Trophoblast cell (in vitro differentiated cells and primary cell): ENCODE data around the gene SECTM1.
"Not testable (repeated sequence)": the region's sequence is repeated elsewhere in the genome, so short reads cannot be mapped to it uniquely, and the experiment has no call there.

Experiments
- DNase-seq, 2 donors: peaks; one replicate each; pipeline ENCODE4 v3.0.0-alpha.2; 2016
- H2AFZ ChIP-seq: 2 replicates; pipeline ENCODE4 v1.6.1; 2013; ENCODE audit warnings: low read length, moderate library complexity, mild to moderate bottlenecking; ENCODE audit not compliant: insufficient read depth, poor library complexity
- H2AK5ac ChIP-seq: 2 replicates; pipeline ENCODE4 v1.6.1; 2013; ENCODE audit warnings: mild to moderate bottlenecking, low read length
- H2BK120ac ChIP-seq: 2 replicates; pipeline ENCODE4 v1.6.1; 2013; ENCODE audit warnings: low read length, mild to moderate bottlenecking, moderate library complexity; ENCODE audit not compliant: insufficient read depth, poor library complexity
- H2BK12ac ChIP-seq: 2 replicates; pipeline ENCODE4 v1.6.1; 2013; ENCODE audit warnings: mild to moderate bottlenecking, low read length, moderate library complexity
- H2BK5ac ChIP-seq: 2 replicates; pipeline ENCODE4 v1.6.1; 2013; ENCODE audit warnings: low read length, low read depth, moderate library complexity, mild to moderate bottlenecking; ENCODE audit not compliant: poor library complexity
- H3K14ac ChIP-seq: 2 replicates; pipeline ENCODE4 v1.6.1; 2013; ENCODE audit warnings: mild to moderate bottlenecking, low read length
- H3K18ac ChIP-seq: 2 replicates; pipeline ENCODE4 v1.6.1; 2013; ENCODE audit warnings: mild to moderate bottlenecking, low read length
- H3K23ac ChIP-seq: 2 replicates; pipeline ENCODE4 v1.6.1; 2013; ENCODE audit warnings: low read length
- H3K27ac ChIP-seq: 2 replicates; pipeline ENCODE4 v1.5.1; 2013; ENCODE audit warnings: low read depth, mild to moderate bottlenecking, inconsistent platforms, low read length, moderate library complexity
- H3K27me3 ChIP-seq: 2 replicates; pipeline ENCODE4 v1.6.1; 2013; ENCODE audit warnings: inconsistent platforms, mild to moderate bottlenecking, low read length, moderate library complexity; ENCODE audit not compliant: insufficient read depth
- H3K36me3 ChIP-seq, 2 experiments: 1 replicate in 1 of 2; 2 replicates in 1 of 2; pipeline ENCODE4 v1.6.1; 2013; ENCODE audit warnings: low read length in 2 of 2, mild to moderate bottlenecking in 2 of 2, moderate library complexity in 1 of 2; ENCODE audit not compliant: insufficient read depth in 2 of 2, control insufficient read depth in 1 of 2
- H3K4ac ChIP-seq: 2 replicates; pipeline ENCODE4 v1.6.1; 2013; ENCODE audit warnings: low read depth, mild to moderate bottlenecking, low read length, moderate library complexity
- H3K4me1 ChIP-seq, 2 experiments: 1 replicate in 1 of 2; 2 replicates in 1 of 2; pipeline ENCODE4 v1.6.1; 2013; ENCODE audit warnings: low read length in 2 of 2, mild to moderate bottlenecking in 2 of 2, moderate library complexity in 1 of 2; ENCODE audit not compliant: insufficient read depth in 2 of 2, control insufficient read depth in 1 of 2
- H3K4me2 ChIP-seq: 2 replicates; pipeline ENCODE4 v1.6.1; 2013; ENCODE audit warnings: inconsistent platforms, mild to moderate bottlenecking, low read length, moderate library complexity
- H3K4me3 ChIP-seq: 2 replicates; pipeline ENCODE4 v1.5.1; 2013; ENCODE audit warnings: mild to moderate bottlenecking, low read depth, low read length, inconsistent platforms
- H3K79me1 ChIP-seq: one replicate; pipeline ENCODE4 v1.6.1; 2013; ENCODE audit warnings: low read length
- H3K79me2 ChIP-seq: 2 replicates; pipeline ENCODE4 v1.6.1; 2013; ENCODE audit warnings: low read length, mild to moderate bottlenecking; ENCODE audit not compliant: control insufficient read depth, insufficient read depth, poor library complexity
- H3K9ac ChIP-seq: 2 replicates; pipeline ENCODE4 v1.6.1; 2013; ENCODE audit warnings: mild to moderate bottlenecking, low read length
- H3K9me3 ChIP-seq: 2 replicates; pipeline ENCODE4 v1.6.1; 2013; ENCODE audit warnings: low read depth, mild to moderate bottlenecking, control low read depth, inconsistent platforms, low read length; ENCODE audit not compliant: insufficient read depth
- H4K12ac ChIP-seq: 2 replicates; pipeline ENCODE4 v1.6.1; 2013; ENCODE audit warnings: low read depth, mild to moderate bottlenecking, low read length, moderate library complexity
- H4K8ac ChIP-seq: 2 replicates; pipeline ENCODE4 v1.6.1; 2013; ENCODE audit warnings: low read depth, mild to moderate bottlenecking, low read length, moderate library complexity
- H4K91ac ChIP-seq: one replicate; pipeline ENCODE4 v1.6.1; 2013; ENCODE audit warnings: low read depth, mild to moderate bottlenecking, low read length, moderate library complexity
- WGBS: extraction: QIAGEN DNeasy Blood & Tissue Kit; methylation state at CpG from one replicate; pipeline ENCODE4 v1.1.7; 2013; ENCODE audit warnings: missing lambda C conversion rate; ENCODE audit not compliant: insufficient read length, insufficient coverage; ENCODE audit errors: extremely low coverage; 5-methylcytosine and 5-hydroxymethylcytosine counted together

The SECTM1 gene

GRCh38 chr17:82373072-82373452, 39.5 kb upstream of the SECTM1 start:
- not testable (repeated sequence) for H3K4me3 ChIP-seq, H3K4me1 ChIP-seq, H4K91ac ChIP-seq, H3K18ac ChIP-seq, H3K4me2 ChIP-seq, DNase-seq, H3K9ac ChIP-seq, H4K12ac ChIP-seq, H3K27ac ChIP-seq, H2AK5ac ChIP-seq, H3K23ac ChIP-seq, H4K8ac ChIP-seq, H3K79me1 ChIP-seq, H3K79me2 ChIP-seq, H2BK12ac ChIP-seq, H2AFZ ChIP-seq, H3K36me3 ChIP-seq, H3K14ac ChIP-seq, H2BK120ac ChIP-seq, H3K4ac ChIP-seq, H2BK5ac ChIP-seq
- WGBS: no CpG with 5 or more reads among the region's 10 CpGs
- H3K9me3 ChIP-seq: peaks cover 28% of the 10 kb centered on the region
- H3K27me3 ChIP-seq: peaks cover 25% of the 10 kb centered on the region

DNA sequence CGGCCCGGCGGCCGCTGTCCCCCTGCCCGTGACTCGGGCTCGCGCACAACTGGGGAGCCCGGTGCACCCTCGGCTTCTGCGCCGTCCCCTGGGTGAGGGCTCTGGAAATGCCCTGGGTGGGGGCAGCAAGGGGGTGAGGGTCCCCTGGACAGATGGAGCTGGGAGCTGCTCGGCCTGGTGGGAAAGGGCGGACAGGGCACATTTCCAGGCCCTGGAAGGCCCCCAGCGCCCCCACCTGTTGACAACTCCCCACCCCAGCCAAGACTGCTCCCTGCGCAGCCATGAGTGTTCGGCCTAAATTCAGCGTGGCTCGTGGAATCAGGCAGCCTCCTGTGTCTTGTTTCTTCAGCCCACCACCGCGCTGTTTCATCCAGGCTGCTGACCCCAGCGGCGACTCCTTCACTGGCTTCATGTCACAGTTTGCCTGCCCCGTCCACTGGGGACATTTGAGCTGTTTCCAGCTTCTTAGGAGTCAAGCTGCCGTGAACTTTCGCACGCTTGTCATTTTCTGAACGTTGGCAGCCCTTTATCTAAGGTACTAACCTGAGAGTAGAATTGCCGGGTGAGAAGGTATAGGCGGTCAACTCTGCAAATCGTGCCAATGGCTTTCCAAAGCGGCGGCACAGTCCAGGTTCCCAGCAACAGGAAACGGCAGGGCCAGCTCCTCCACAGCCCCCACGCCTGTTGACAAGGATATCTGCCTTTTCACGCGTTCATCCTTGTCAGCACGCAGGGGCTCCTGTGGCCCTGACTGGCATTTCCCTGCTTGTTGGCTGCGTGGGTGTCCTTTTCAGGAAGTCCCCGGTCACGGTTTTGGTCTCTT, 38.9 kb upstream of the SECTM1 start:
- peak overlapping the region; percentile 9 for H3K4me3 ChIP-seq
- H3K79me2 ChIP-seq: no peaks in the 10 kb centered on the region
- no peak overlapping the region for H3K23ac ChIP-seq
- no CpG with 5 or more reads among the region's 41 CpGs for WGBS
- no peak overlapping the region for H3K18ac ChIP-seq
- no peak overlapping the region for H3K27ac ChIP-seq
- no peak overlapping the region for H3K14ac ChIP-seq
- H3K4ac ChIP-seq: no peak overlapping the region
- no peak overlapping the region for H4K12ac ChIP-seq
- H4K91ac ChIP-seq: no peak overlapping the region
- no peak overlapping the region for H3K4me2 ChIP-seq
- H3K36me3 ChIP-seq: no peaks in the 10 kb centered on the region
- H2BK5ac ChIP-seq: no peak overlapping the region
- H3K9ac ChIP-seq: no peak overlapping the region
- no peak overlapping the region for H2BK12ac ChIP-seq
- DNase-seq: peak in 1 of 2 donors; percentile 27
- H2AFZ ChIP-seq: no peak overlapping the region
- peaks cover 2 to 3% of the 10 kb centered on the region in 2 experiments for H3K4me1 ChIP-seq
- peaks cover 28% of the 10 kb centered on the region for H3K9me3 ChIP-seq
- H3K27me3 ChIP-seq: peaks cover 25% of the 10 kb centered on the region
- H3K79me1 ChIP-seq: no peaks in the 10 kb centered on the region
- no peak overlapping the region for H2BK120ac ChIP-seq
- H2AK5ac ChIP-seq: no peak overlapping the region
- no peak overlapping the region for H4K8ac ChIP-seq

DNA sequence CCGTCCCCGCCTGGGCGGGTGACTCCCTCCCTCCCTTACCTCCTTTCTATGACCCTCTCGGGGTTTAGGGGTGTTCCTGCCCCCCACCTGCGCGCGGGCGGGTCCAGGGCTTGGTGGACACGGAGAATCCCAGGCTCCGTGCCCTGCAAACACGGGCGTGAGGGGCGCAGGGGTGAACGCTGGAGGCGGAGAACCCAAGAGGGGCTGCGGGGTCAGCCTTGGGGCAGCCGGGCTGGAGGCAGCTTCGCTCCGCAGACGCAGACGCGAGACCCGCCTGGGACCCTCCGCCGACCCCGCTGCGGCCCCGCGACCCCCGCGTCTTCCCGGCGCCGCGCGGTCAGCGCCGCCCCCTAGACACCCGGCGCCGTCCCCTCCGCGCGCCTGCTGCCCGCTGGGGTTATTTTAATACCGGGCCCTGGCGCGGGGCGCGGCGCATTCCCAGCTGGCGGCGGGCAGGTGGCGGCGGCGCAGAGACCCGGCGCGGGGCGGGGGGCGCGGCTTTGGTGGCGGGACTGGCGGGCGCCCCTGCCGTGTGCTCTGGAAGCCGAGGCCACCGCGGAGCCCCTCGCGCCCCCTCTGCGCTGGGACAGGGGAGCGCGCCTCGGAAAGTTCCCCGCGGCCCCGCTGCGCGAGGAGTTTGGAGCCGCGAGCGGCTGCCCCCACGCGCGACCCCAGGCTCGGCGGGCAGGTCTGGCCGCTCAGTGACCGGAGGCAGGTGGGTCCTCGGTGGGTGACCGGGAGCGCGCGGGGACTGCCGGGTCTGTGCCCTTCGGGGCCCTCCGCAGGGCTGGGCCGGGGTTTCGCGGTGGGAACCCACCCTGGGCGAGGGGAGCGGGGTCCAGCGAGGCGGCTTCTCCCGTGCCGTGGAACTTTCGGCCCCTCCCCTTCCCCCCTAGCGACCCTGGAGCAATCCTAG, 38.0 kb upstream of the SECTM1 start, which contains the start of gene UTS2R:
Gene UTS2R, plus strand, starts transcription at position 433 of the 916 bp plus-strand sequence. CDS start 2,560 bp downstream, outside the sequence.
- WGBS: no CpG with 5 or more reads among the region's 109 CpGs
- Histone ChIP-seq H3K9me3 (peaks cover 28% of the 10 kb centered on the region), H4K8ac (no peak within 1 kb of the TSS), H3K4me1 (peaks cover 2 to 3% of the 10 kb centered on the region in 2 experiments), H2BK5ac (no peak within 1 kb of the TSS), H4K91ac (no peak within 1 kb of the TSS), H3K36me3 (no peaks in the 10 kb centered on the region), H3K9ac (no peak within 1 kb of the TSS), H2AK5ac (no peak within 1 kb of the TSS), H3K4me2 (peak within 1 kb of the TSS; percentile 48), H3K27me3 (peaks cover 25% of the 10 kb centered on the region), H3K18ac (no peak within 1 kb of the TSS), H3K23ac (no peak within 1 kb of the TSS), H4K12ac (no peak within 1 kb of the TSS), H3K4ac (no peak within 1 kb of the TSS), H3K27ac (no peak within 1 kb of the TSS), H3K79me2 (no peaks in the 10 kb centered on the region), H3K14ac (no peak within 1 kb of the TSS), H2BK12ac (no peak within 1 kb of the TSS), H2BK120ac (no peak within 1 kb of the TSS), H2AFZ (peak within 1 kb of the TSS; percentile 2), H3K4me3 (peak within 1 kb of the TSS; percentile 9), H3K79me1 (no peaks in the 10 kb centered on the region)
- no peak for DNase-seq

- H2AK5ac ChIP-seq: no peak overlapping the region
- WGBS: no CpG with 5 or more reads among the region's 38 CpGs
- no peaks in the 10 kb centered on the region for H3K36me3 ChIP-seq
- H4K12ac ChIP-seq: no peak overlapping the region
- no peak overlapping the region for H4K8ac ChIP-seq
- no peak overlapping the region for H3K4ac ChIP-seq
- H4K91ac ChIP-seq: no peak overlapping the region
- no peak for DNase-seq
- H3K4me2 ChIP-seq: no peak overlapping the region
- no peak overlapping the region for H3K14ac ChIP-seq
- peaks cover 2 to 3% of the 10 kb centered on the region in 2 experiments for H3K4me1 ChIP-seq
- no peak overlapping the region for H3K23ac ChIP-seq
- no peak overlapping the region for H3K18ac ChIP-seq
- peaks cover 25% of the 10 kb centered on the region for H3K9me3 ChIP-seq
- H3K27me3 ChIP-seq: peaks cover 25% of the 10 kb centered on the region
- no peaks in the 10 kb centered on the region for H3K79me1 ChIP-seq
- no peaks in the 10 kb centered on the region for H3K79me2 ChIP-seq
- no peak overlapping the region for H3K4me3 ChIP-seq
- H2AFZ ChIP-seq: peak overlapping the region; percentile 2
- H2BK5ac ChIP-seq: no peak overlapping the region
- H3K9ac ChIP-seq: no peak overlapping the region
- H2BK12ac ChIP-seq: no peak overlapping the region
- no peak overlapping the region for H2BK120ac ChIP-seq
- H3K27ac ChIP-seq: no peak overlapping the region
Observed at GRCh38 chr17:82370471-82371332, 37.1 kb upstream of the SECTM1 start.
